Cardiac muscle cell (in vitro differentiated cells and primary cell): Measurements from ENCODE around the gene HS3ST4. TPM values are rescaled to one million over a fixed set of nuclear protein-coding genes. Genes with fewer than 3 reads are reported as not detected.

Experiments used
- DNase-seq, 2 donors: peaks; one replicate each; pipeline versions ENCODE4 v3.0.0 to v3.0.0-alpha.2; 2010 to 2017; ENCODE audit warnings: low read depth in 1 of 2, low spot score in 1 of 2
- H3K27ac ChIP-seq: fragments of 200-600 bp; sonication (generic); 2 replicates; pipeline ENCODE4 v1.5.1; 2016
- H3K27me3 ChIP-seq: fragments of 200-600 bp; sonication (generic); 2 replicates; pipeline ENCODE4 v1.6.0; 2016; ENCODE audit warnings: control low read depth
- H3K36me3 ChIP-seq: fragments of 200-600 bp; sonication (generic); 2 replicates; pipeline ENCODE4 v1.5.1; 2016; ENCODE audit warnings: control low read depth
- H3K4me1 ChIP-seq: fragments of 200-600 bp; sonication (generic); 2 replicates; pipeline ENCODE4 v1.8.1; 2017; ENCODE audit warnings: low read depth, mild to moderate bottlenecking, mixed run types
- H3K4me3 ChIP-seq: fragments of 200-600 bp; sonication (generic); 2 replicates; pipeline ENCODE4 v1.5.1; 2016; ENCODE audit warnings: mild to moderate bottlenecking
- H3K9me3 ChIP-seq: fragments of 200-600 bp; sonication (generic); 2 replicates; pipeline ENCODE4 v1.5.1; 2017; ENCODE audit warnings: low read depth, mild to moderate bottlenecking, control low read depth
- CTCF ChIP-seq: IDR thresholded peaks from 2 replicates; pipeline ENCODE4 v1.5.1; 2012; ENCODE audit warnings: low read depth, mild to moderate bottlenecking, low read length
- polyA plus RNA-seq: library from polyadenylated mRNA; unstranded; fragments of >200 nt; fragmentation: Nextera tagmentation; extraction: Ambion mirVana; gene quantifications from 2 replicates; pipeline ENCODE4 v1.2.1, GENCODE V29; 2016
- total RNA-seq: library from RNA; depleted of rRNA; stranded (reverse); fragments of >200 nt; gene quantifications from 2 replicates; pipeline ENCODE4 v1.2.3, GENCODE V29; 2016

Gene HS3ST4
- total and polyA plus RNA-seq, 2 experiments from 2014 or later: 0.13 to 0.27 TPM

GRCh38 chr16:25868106-25868505, 176.3 kb downstream of the HS3ST4 start:
- Histone ChIP-seq H3K9me3 (no peaks in the 10 kb centered on the region), H3K36me3 (no peaks in the 10 kb centered on the region), H3K4me3 (no peak overlapping the region), H3K27ac (no peak overlapping the region), H3K4me1 (no peaks in the 10 kb centered on the region), H3K27me3 (peaks cover 4% of the 10 kb centered on the region)
- TF ChIP-seq CTCF: no peak
- DNase-seq: no peak

- H3K4me3 ChIP-seq: no peak overlapping the region
- TF ChIP-seq CTCF: no peak
- H3K27ac ChIP-seq: no peak overlapping the region
- no peak for DNase-seq
- H3K27me3 ChIP-seq: peaks cover 4% of the 10 kb centered on the region
- H3K4me1 ChIP-seq: no peaks in the 10 kb centered on the region
- H3K9me3 ChIP-seq: no peaks in the 10 kb centered on the region
- no peaks in the 10 kb centered on the region for H3K36me3 ChIP-seq
Observed at GRCh38 chr16:25868706-25869370, 177.1 kb downstream of the HS3ST4 start.

- H3K4me3 ChIP-seq: no peak overlapping the region
- no peaks in the 10 kb centered on the region for H3K4me1 ChIP-seq
- no peaks in the 10 kb centered on the region for H3K9me3 ChIP-seq
- no peak for DNase-seq
- H3K27me3 ChIP-seq: peaks cover 4% of the 10 kb centered on the region
- H3K36me3 ChIP-seq: no peaks in the 10 kb centered on the region
- H3K27ac ChIP-seq: no peak overlapping the region
- TF ChIP-seq CTCF: no peak
Observed at GRCh38 chr16:25872369-25873070, 180.8 kb downstream of the HS3ST4 start.

- no peaks in the 10 kb centered on the region for H3K9me3 ChIP-seq
- no peak overlapping the region for H3K4me3 ChIP-seq
- DNase-seq: no peak
- no peaks in the 10 kb centered on the region for H3K4me1 ChIP-seq
- no peak for TF ChIP-seq CTCF
- no peak overlapping the region for H3K27ac ChIP-seq
- no peaks in the 10 kb centered on the region for H3K36me3 ChIP-seq
- H3K27me3 ChIP-seq: peaks cover 4% of the 10 kb centered on the region
Observed at GRCh38 chr16:25874196-25874595, 182.4 kb downstream of the HS3ST4 start.

GRCh38 chr16:25875956-25876598, 184.3 kb downstream of the HS3ST4 start:
- DNase-seq: no peak
- Histone ChIP-seq H3K27me3 (peaks cover 4% of the 10 kb centered on the region), H3K27ac (no peak overlapping the region), H3K9me3 (no peaks in the 10 kb centered on the region), H3K4me3 (no peak overlapping the region), H3K4me1 (no peaks in the 10 kb centered on the region), H3K36me3 (no peaks in the 10 kb centered on the region)
- TF ChIP-seq CTCF: no peak
